Lower leg skin (tissue), 3 donors: ENCODE data around the gene HMGB1.
"Not testable (repeated sequence)": the region's sequence is repeated elsewhere in the genome, so short reads cannot be mapped to it uniquely, and the experiment has no call there.

Experiments used
- POLR2A ChIP-seq, 2 donors: fragments of 450-650 bp; IDR thresholded peaks; one replicate each; pipeline ENCODE4 v1.6.1; 2016 to 2017; ENCODE audit warnings: antibody characterized with exemption in 2 of 2, mild to moderate bottlenecking in 1 of 2, moderate library complexity in 1 of 2
- TF ChIP-seq, protein P1 (sequence below), 3 donors: fragments of 450-650 bp; IDR thresholded peaks; one replicate each; pipeline ENCODE4 v1.5.1; 2016; ENCODE audit warnings: antibody characterized with exemption in 3 of 3, mild to moderate bottlenecking in 3 of 3, moderate library complexity in 2 of 3

DNA sequence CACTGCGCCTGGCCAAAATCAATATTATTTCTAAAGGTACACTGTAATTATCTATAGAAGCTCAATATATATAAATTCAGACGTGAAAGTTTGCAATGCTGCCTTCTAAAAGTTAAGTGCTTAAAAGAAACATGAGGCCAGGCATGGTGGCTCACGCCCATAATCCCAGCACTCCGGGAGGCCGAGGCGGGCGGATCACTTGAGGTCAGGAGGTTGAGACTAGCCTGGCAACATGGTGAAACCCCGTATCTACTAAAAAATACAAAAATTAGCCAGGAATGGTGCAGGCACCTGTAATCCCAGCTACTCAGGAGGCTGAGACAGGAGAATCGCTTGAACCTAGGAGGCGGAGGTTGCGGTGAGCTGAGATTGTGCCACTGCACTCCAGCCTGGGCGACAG, 14.3 kb downstream of the HMGB1 start:
- TF ChIP-seq, protein P1, sequence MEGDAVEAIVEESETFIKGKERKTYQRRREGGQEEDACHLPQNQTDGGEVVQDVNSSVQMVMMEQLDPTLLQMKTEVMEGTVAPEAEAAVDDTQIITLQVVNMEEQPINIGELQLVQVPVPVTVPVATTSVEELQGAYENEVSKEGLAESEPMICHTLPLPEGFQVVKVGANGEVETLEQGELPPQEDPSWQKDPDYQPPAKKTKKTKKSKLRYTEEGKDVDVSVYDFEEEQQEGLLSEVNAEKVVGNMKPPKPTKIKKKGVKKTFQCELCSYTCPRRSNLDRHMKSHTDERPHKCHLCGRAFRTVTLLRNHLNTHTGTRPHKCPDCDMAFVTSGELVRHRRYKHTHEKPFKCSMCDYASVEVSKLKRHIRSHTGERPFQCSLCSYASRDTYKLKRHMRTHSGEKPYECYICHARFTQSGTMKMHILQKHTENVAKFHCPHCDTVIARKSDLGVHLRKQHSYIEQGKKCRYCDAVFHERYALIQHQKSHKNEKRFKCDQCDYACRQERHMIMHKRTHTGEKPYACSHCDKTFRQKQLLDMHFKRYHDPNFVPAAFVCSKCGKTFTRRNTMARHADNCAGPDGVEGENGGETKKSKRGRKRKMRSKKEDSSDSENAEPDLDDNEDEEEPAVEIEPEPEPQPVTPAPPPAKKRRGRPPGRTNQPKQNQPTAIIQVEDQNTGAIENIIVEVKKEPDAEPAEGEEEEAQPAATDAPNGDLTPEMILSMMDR (IDR thresholded peaks at IDR 0.05), result not testable (repeated sequence)
- not testable (repeated sequence) for TF ChIP-seq POLR2A (IDR thresholded peaks at IDR 0.05)
